HL-60 (cell line): Measurements from ENCODE around the gene ANP32D.

Experiments
- DNase-seq, 2 experiments: peaks; one replicate each; pipeline ENCODE4 v3.0.0-alpha.2; 2010 to 2020; ENCODE audit warnings: low read depth in 1 of 2, low spot score in 1 of 2
- H3K27ac ChIP-seq: fragments of 250-450 bp; sonication (Bioruptor Pico); replicated peaks from 2 replicates; pipeline ENCODE4 v1.5.1; 2020; ENCODE audit warnings: mild to moderate bottlenecking, moderate library complexity
- H3K27me3 ChIP-seq: fragments of 250-450 bp; sonication (Bioruptor Pico); 2 replicates; pipeline ENCODE4 v1.5.1; 2021; ENCODE audit warnings: mild to moderate bottlenecking, moderate library complexity; ENCODE audit not compliant: insufficient read depth, poor library complexity, severe bottlenecking
- H3K4me3 ChIP-seq: replicated peaks from 2 replicates; pipeline ENCODE4 v1.5.1; 2011; ENCODE audit warnings: mild to moderate bottlenecking, control low read depth, low read length; ENCODE audit not compliant: insufficient read depth
- CTCF ChIP-seq: IDR thresholded peaks from one replicate; pipeline ENCODE4 v1.5.1; 2011; ENCODE audit warnings: low read length, control low read depth, inconsistent platforms; ENCODE audit not compliant: insufficient read depth
- GABPA ChIP-seq: IDR thresholded peaks from 2 replicates; pipeline ENCODE4 v1.6.1; 2012; ENCODE audit warnings: low read depth
- POLR2AphosphoS5 ChIP-seq: IDR thresholded peaks from 2 replicates; pipeline ENCODE4 v1.6.1; 2012; ENCODE audit warnings: low read depth
- REST ChIP-seq: IDR thresholded peaks from 2 replicates; pipeline ENCODE4 v1.6.1; 2012; ENCODE audit warnings: low read depth; ENCODE audit not compliant: insufficient replicate concordance
- SPI1 ChIP-seq: IDR thresholded peaks from 2 replicates; pipeline ENCODE4 v1.6.1; 2012; ENCODE audit warnings: low read depth, mild to moderate bottlenecking, borderline replicate concordance

Gene ANP32D

GRCh38 chr12:48482198-48482597, 9.8 kb downstream of the ANP32D start, which contains the start of gene C12orf54:
Gene C12orf54, plus strand, starts transcription at chr12:48482498. Its CDS starts 799 bp downstream, at chr12:48483297.
- H3K27ac ChIP-seq: no peak within 1 kb of the TSS
- DNase-seq: no peak
- TF ChIP-seq GABPA: no peak
- TF ChIP-seq SPI1: no peak
- TF ChIP-seq POLR2AphosphoS5: no peak
- no peak for TF ChIP-seq CTCF
- TF ChIP-seq REST: no peak
- H3K4me3 ChIP-seq: no peak within 1 kb of the TSS
- no peaks in the 10 kb centered on the region for H3K27me3 ChIP-seq

GRCh38 chr12:48482930-48483329, 10.6 kb downstream of the ANP32D start:
- no peaks in the 10 kb centered on the region for H3K27me3 ChIP-seq

GRCh38 chr12:48486261-48486660, 13.9 kb downstream of the ANP32D start:
- TF ChIP-seq SPI1 (no peak), GABPA (no peak), CTCF (no peak)
- no peak overlapping the region for H3K27ac ChIP-seq
- no peaks in the 10 kb centered on the region for H3K27me3 ChIP-seq
- DNase-seq: no peak
- H3K4me3 ChIP-seq: no peak overlapping the region

More at GRCh38 chr12:48482930-48483329, 10.6 kb downstream of the ANP32D start:
- DNase-seq: no peak
- Histone ChIP-seq H3K27ac (no peak overlapping the region), H3K4me3 (no peak overlapping the region)
- TF ChIP-seq SPI1: no peak

- no peak overlapping the region for H3K27ac ChIP-seq
- no peaks in the 10 kb centered on the region for H3K27me3 ChIP-seq
- DNase-seq: no peak
- no peak for TF ChIP-seq SPI1
- no peak for TF ChIP-seq POLR2AphosphoS5
- no peak for TF ChIP-seq GABPA
- TF ChIP-seq CTCF: no peak
- TF ChIP-seq REST: no peak
- H3K4me3 ChIP-seq: no peak overlapping the region
Measured at GRCh38 chr12:48486679-48487078, 14.3 kb downstream of the ANP32D start.
